Activated CD8-positive, alpha-beta memory T cell treated with anti-CD3 and anti-CD28 coated beads, Interleukin-2, amount 50 U/mL, for 48 hours (primary cell): ENCODE measurements around the gene TMEM168.
"Not testable (repeated sequence)": the region's sequence is repeated elsewhere in the genome, so short reads cannot be mapped to it uniquely, and the experiment has no call there.

ENCODE experiments used
- DNase-seq: peaks from one replicate; pipeline ENCODE4 v3.0.0-alpha.2; 2020

Gene TMEM168

GRCh38 chr7:112789817-112790585 is at the start of gene TMEM168:
TSS of gene TMEM168 (minus strand) at chr7:112790393. CDS start at chr7:112784825, 5,568 bp downstream.
- peak; percentile 93 for DNase-seq

GRCh38 chr7:112835928-112836327 is 45.7 kb upstream of the TMEM168 start:
- not testable (repeated sequence) for DNase-seq

- no peak for DNase-seq
Measured at GRCh38 chr7:112833082-112833481, 42.9 kb upstream of the TMEM168 start.

- no peak for DNase-seq
Measured at GRCh38 chr7:112830769-112831168, 40.6 kb upstream of the TMEM168 start.

GRCh38 chr7:112828696-112829095 is 38.5 kb upstream of the TMEM168 start:
- no peak for DNase-seq

- no peak for DNase-seq
Measured at GRCh38 chr7:112821345-112821744, 31.2 kb upstream of the TMEM168 start.

- DNase-seq: no peak
Measured at GRCh38 chr7:112819536-112819935, 29.3 kb upstream of the TMEM168 start.

- no peak for DNase-seq
Measured at GRCh38 chr7:112806156-112806555, 16.0 kb upstream of the TMEM168 start.

GRCh38 chr7:112802406-112802805 is 12.2 kb upstream of the TMEM168 start:
- no peak for DNase-seq

- DNase-seq: no peak
Measured at GRCh38 chr7:112800486-112800885, 10.3 kb upstream of the TMEM168 start.

GRCh38 chr7:112799448-112800120 is 9.4 kb upstream of the TMEM168 start:
- DNase-seq: no peak

GRCh38 chr7:112798274-112799159 is 8.3 kb upstream of the TMEM168 start:
- DNase-seq: no peak

GRCh38 chr7:112796552-112796951 is 6.4 kb upstream of the TMEM168 start:
- not testable (repeated sequence) for DNase-seq

GRCh38 chr7:112792441-112792840 is 2.2 kb upstream of the TMEM168 start:
- no peak for DNase-seq

- DNase-seq: no peak
Measured at GRCh38 chr7:112791465-112792168, 1.4 kb upstream of the TMEM168 start.

GRCh38 chr7:112790586-112791003 is 402 bp upstream of the TMEM168 start:
- DNase-seq: no peak

- no peak for DNase-seq
Measured at GRCh38 chr7:112789453-112789816, 758 bp downstream of the TMEM168 start.

- no peak for DNase-seq
Measured at GRCh38 chr7:112788778-112789343, 1.3 kb downstream of the TMEM168 start.

GRCh38 chr7:112784603-112785002 is 5.6 kb downstream of the TMEM168 start:
- no peak for DNase-seq

GRCh38 chr7:112782498-112782897 is 7.7 kb downstream of the TMEM168 start:
- DNase-seq: no peak

- no peak for DNase-seq
Measured at GRCh38 chr7:112781558-112781957, 8.6 kb downstream of the TMEM168 start.

GRCh38 chr7:112781110-112781509 is 9.1 kb downstream of the TMEM168 start:
- DNase-seq: no peak
